Endothelial cell of umbilical vein (primary cell): Measurements from ENCODE around the gene MTF2.

Source experiments
- EZH2 ChIP-seq: IDR thresholded peaks from 2 replicates; pipeline ENCODE4 v1.6.1; 2012; ENCODE audit warnings: borderline replicate concordance, low read depth, mild to moderate bottlenecking, moderate library complexity, low read length, inconsistent platforms; ENCODE audit not compliant: severe bottlenecking
- GATA2 ChIP-seq: IDR thresholded peaks from 2 replicates; pipeline ENCODE4 v1.7.0; 2011; ENCODE audit warnings: low read depth, mild to moderate bottlenecking, moderate library complexity, mixed read lengths, low read length; ENCODE audit not compliant: insufficient read length, insufficient read depth
- JUN ChIP-seq: IDR thresholded peaks from 2 replicates; pipeline ENCODE4 v1.6.1; 2011; ENCODE audit warnings: borderline replicate concordance, low read depth; ENCODE audit not compliant: insufficient read length, insufficient read depth
- MYC ChIP-seq: IDR thresholded peaks from one replicate; pipeline ENCODE4 v1.6.1; 2011; ENCODE audit warnings: mild to moderate bottlenecking, low read depth, low read length
- POLR2A ChIP-seq: IDR thresholded peaks from 2 replicates; pipeline ENCODE4 v1.6.1; 2012; ENCODE audit warnings: low read depth, mild to moderate bottlenecking, control low read depth, low read length
- POLR2AphosphoS5 ChIP-seq: IDR thresholded peaks from 2 replicates; pipeline ENCODE4 v1.6.1; 2012; ENCODE audit warnings: low read depth, mild to moderate bottlenecking, control low read depth, low read length, moderate library complexity; ENCODE audit not compliant: insufficient read depth
- TF ChIP-seq, protein P1 (sequence below), 2 donors: IDR thresholded peaks; 1 replicate in 1 of 2; 2 replicates in 1 of 2; pipeline ENCODE4 v1.5.1; 2011; ENCODE audit warnings: low read length in 2 of 2, mild to moderate bottlenecking in 2 of 2, moderate library complexity in 2 of 2, control low read depth in 1 of 2, inconsistent platforms in 1 of 2, low read depth in 1 of 2; ENCODE audit not compliant: insufficient read depth in 1 of 2; ENCODE audit errors: extremely low read depth in 1 of 2
- TF ChIP-seq, protein P2 (sequence below): IDR thresholded peaks from 2 replicates; pipeline ENCODE4 v1.6.1; 2011; ENCODE audit not compliant: insufficient read depth, insufficient read length

DNA sequence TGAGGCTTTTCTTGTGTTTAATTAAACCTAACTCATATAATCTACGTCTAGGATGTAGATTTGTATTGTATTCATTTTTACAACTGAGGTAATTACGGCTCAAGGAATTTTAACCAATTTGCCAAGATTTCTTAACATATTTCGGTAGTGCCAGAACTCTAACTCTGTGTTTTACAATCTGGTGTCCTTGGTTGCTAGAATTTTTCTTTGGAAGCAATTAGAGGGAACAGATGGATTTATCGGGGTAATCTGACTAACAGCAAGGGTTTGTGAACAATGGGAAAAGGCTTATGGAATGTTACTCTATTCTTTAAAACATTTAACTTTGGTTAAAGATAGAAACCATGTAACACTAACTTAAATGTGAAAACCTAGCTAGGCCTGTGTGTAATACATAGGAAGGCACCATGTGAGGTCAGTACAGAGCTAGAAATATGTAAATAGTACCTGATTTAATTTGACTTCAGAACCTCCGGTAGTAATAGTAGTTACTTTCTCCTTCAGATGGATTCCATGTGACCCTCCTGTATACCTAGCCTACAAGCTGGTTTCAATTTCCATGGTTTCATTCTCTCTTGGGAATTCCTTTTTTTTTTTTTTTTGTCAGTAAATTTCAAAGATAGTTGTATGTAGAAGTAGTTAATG lies 1.2 kb downstream of the MTF2 start:
- no peak for TF ChIP-seq MYC
- TF ChIP-seq, protein P1, sequence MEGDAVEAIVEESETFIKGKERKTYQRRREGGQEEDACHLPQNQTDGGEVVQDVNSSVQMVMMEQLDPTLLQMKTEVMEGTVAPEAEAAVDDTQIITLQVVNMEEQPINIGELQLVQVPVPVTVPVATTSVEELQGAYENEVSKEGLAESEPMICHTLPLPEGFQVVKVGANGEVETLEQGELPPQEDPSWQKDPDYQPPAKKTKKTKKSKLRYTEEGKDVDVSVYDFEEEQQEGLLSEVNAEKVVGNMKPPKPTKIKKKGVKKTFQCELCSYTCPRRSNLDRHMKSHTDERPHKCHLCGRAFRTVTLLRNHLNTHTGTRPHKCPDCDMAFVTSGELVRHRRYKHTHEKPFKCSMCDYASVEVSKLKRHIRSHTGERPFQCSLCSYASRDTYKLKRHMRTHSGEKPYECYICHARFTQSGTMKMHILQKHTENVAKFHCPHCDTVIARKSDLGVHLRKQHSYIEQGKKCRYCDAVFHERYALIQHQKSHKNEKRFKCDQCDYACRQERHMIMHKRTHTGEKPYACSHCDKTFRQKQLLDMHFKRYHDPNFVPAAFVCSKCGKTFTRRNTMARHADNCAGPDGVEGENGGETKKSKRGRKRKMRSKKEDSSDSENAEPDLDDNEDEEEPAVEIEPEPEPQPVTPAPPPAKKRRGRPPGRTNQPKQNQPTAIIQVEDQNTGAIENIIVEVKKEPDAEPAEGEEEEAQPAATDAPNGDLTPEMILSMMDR (IDR thresholded peaks at IDR 0.05; ENCODE audit: extremely low read depth in 1 of 2, insufficient read depth in 1 of 2, low read depth in 1 of 2, low read length in 2 of 2): peak in 1 of 2 donors; percentile 37
- TF ChIP-seq POLR2AphosphoS5: no peak
- no peak for TF ChIP-seq EZH2
- TF ChIP-seq, protein P2, sequence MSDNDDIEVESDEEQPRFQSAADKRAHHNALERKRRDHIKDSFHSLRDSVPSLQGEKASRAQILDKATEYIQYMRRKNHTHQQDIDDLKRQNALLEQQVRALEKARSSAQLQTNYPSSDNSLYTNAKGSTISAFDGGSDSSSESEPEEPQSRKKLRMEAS: no peak
- no peak for TF ChIP-seq GATA2
- no peak for TF ChIP-seq POLR2A
- TF ChIP-seq JUN: no peak
